Esophagus muscularis mucosa (tissue), 4 donors: Measurements from ENCODE around the gene ATF6.

Experiments used
- EP300 ChIP-seq: sonication (generic); formaldehyde crosslinking; IDR thresholded peaks from one replicate; pipeline ENCODE4 v1.6.1; 2017; ENCODE audit warnings: antibody characterized with exemption
- POLR2A ChIP-seq: fragments of 450-650 bp; IDR thresholded peaks from one replicate; pipeline ENCODE4 v1.6.1; 2017; ENCODE audit warnings: antibody characterized with exemption, moderate library complexity, mild to moderate bottlenecking, low read depth
- POLR2AphosphoS5 ChIP-seq, 2 donors: sonication (generic); formaldehyde crosslinking; IDR thresholded peaks; one replicate each; pipeline ENCODE4 v1.6.1; 2017; ENCODE audit warnings: antibody characterized with exemption in 2 of 2
- TF ChIP-seq, protein P1 (sequence below), 3 experiments: fragments of 200-600 bp in 2 of 3; fragments of 450-650 bp in 1 of 3; sonication (generic) in 2 of 3; IDR thresholded peaks; one replicate each; pipeline ENCODE4 v1.5.1; 2017 to 2019; ENCODE audit warnings: antibody characterized with exemption in 3 of 3, mild to moderate bottlenecking in 2 of 3, moderate library complexity in 1 of 3

DNA sequence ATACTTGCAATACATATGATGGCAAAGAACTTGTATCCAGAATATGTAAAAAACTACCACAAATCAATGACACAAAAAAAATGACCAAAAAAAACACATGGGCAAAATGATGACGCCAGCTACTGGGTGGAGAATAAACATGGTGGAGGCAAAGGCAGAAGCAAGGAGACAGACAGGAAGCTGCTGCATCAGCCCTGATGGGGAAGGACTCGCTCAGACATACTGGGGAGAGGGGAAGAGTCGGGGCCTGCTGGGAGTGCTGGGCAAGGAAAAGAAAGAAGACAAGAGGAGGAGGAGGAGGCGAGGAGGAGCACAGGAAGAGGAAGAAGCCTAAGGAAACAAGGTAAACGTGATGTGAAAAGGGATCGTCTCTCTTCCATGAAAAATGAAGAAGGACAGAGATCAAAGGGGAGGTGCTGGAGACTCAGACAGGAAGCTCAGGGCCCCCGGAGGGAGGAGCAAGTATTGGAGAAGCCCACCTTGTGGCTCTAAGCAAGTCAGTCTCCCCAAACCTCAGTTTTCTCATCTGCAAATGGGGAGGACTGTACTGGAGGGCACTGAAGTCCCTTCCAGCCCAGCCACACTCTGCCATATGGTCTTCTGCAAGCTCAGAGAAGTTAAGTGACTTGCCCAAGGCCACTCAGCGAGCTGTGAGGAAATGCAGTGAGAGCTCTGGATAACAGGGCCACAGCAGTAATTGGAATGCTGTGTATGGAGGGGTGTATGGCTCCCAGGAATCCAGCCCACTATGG, 233.4 kb downstream of the ATF6 start:
- TF ChIP-seq POLR2A (no peak), EP300 (no peak), POLR2AphosphoS5 (IDR thresholded peaks at IDR 0.05) (no peak)
- TF ChIP-seq, protein P1, sequence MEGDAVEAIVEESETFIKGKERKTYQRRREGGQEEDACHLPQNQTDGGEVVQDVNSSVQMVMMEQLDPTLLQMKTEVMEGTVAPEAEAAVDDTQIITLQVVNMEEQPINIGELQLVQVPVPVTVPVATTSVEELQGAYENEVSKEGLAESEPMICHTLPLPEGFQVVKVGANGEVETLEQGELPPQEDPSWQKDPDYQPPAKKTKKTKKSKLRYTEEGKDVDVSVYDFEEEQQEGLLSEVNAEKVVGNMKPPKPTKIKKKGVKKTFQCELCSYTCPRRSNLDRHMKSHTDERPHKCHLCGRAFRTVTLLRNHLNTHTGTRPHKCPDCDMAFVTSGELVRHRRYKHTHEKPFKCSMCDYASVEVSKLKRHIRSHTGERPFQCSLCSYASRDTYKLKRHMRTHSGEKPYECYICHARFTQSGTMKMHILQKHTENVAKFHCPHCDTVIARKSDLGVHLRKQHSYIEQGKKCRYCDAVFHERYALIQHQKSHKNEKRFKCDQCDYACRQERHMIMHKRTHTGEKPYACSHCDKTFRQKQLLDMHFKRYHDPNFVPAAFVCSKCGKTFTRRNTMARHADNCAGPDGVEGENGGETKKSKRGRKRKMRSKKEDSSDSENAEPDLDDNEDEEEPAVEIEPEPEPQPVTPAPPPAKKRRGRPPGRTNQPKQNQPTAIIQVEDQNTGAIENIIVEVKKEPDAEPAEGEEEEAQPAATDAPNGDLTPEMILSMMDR (IDR thresholded peaks at IDR 0.05), result no peak
